NT2/D1 (cell line): ENCODE measurements around the gene POU3F2.

ENCODE experiments used
- SUZ12 ChIP-seq: IDR thresholded peaks from 2 replicates; pipeline ENCODE4 v1.6.1; 2011; ENCODE audit not compliant: insufficient read length, insufficient read depth; ENCODE audit errors: extremely low read depth
- YY1 ChIP-seq: IDR thresholded peaks from 2 replicates; pipeline ENCODE4 v1.6.1; 2011; ENCODE audit not compliant: insufficient read length, insufficient read depth
- ZNF274 ChIP-seq: IDR thresholded peaks from 2 replicates; pipeline ENCODE4 v1.6.1; 2011; ENCODE audit warnings: mild to moderate bottlenecking, low read depth, low read length

GRCh38 chr6:98832284-98833056 is 1.9 kb upstream of the POU3F2 start:
- no peak for TF ChIP-seq ZNF274
- TF ChIP-seq SUZ12, result peak; percentile 83
- TF ChIP-seq YY1, result no peak
